ENCODE measurements around the gene SLC10A7.

GRCh38 chr4:146486565-146486964 is 35.2 kb downstream of the SLC10A7 start:
- TF ChIP-seq CTCF (conservative IDR thresholded peaks at IDR 0.05; ENCODE audit: low read depth, low read length), result no peak
- no peak for TF ChIP-seq EZH2 (IDR thresholded peaks at IDR 0.05; ENCODE audit: borderline replicate concordance, low read depth, low read length, poor library complexity, severe bottlenecking)
